Astrocyte (in vitro differentiated cells and primary cell): ENCODE measurements around the gene AK5. TPM values are rescaled to one million over a fixed set of nuclear protein-coding genes. Genes with fewer than 3 reads are reported as not detected.

ENCODE experiments used
- DNase-seq: peaks from one replicate; pipeline ENCODE4 v3.0.0-alpha.2; 2010; ENCODE audit warnings: low read depth
- FAIRE-seq: peaks from 2 replicates; lab custom pipeline; 2011; peaks lifted over from hg19 to GRCh38; lab: Jason Lieb, UNC
- H2AFZ ChIP-seq: 2 replicates; pipeline ENCODE4 v1.6.0; 2012; ENCODE audit warnings: low read depth, low read length, inconsistent platforms
- H3K27ac ChIP-seq: 2 replicates; pipeline ENCODE4 v1.5.1; 2011; ENCODE audit warnings: low read depth, low read length, inconsistent platforms
- H3K27me3 ChIP-seq: 2 replicates; pipeline ENCODE4 v1.6.0; 2011; ENCODE audit warnings: low read length, inconsistent platforms; ENCODE audit not compliant: insufficient read depth
- H3K36me3 ChIP-seq: 2 replicates; pipeline ENCODE4 v1.5.1; 2011; ENCODE audit warnings: low read length, inconsistent platforms; ENCODE audit not compliant: insufficient read depth
- H3K4me1 ChIP-seq: 2 replicates; pipeline ENCODE4 v1.5.1; 2011; ENCODE audit warnings: low read length, inconsistent platforms; ENCODE audit not compliant: insufficient read depth
- H3K4me2 ChIP-seq: 2 replicates; pipeline ENCODE4 v1.6.0; 2012; ENCODE audit warnings: low read length, inconsistent platforms
- H3K4me3 ChIP-seq: 2 replicates; pipeline ENCODE4 v1.5.1; 2011; ENCODE audit warnings: low read depth, mild to moderate bottlenecking, low read length, inconsistent platforms; ENCODE audit not compliant: insufficient read depth
- H3K79me2 ChIP-seq: 2 replicates; pipeline ENCODE4 v1.6.0; 2012; ENCODE audit warnings: mild to moderate bottlenecking, low read length, inconsistent platforms; ENCODE audit not compliant: insufficient read depth
- H3K9ac ChIP-seq: 2 replicates; pipeline ENCODE4 v1.6.0; 2012; ENCODE audit warnings: mild to moderate bottlenecking, low read length, inconsistent platforms
- H3K9me3 ChIP-seq: 2 replicates; pipeline ENCODE4 v1.5.1; 2012; ENCODE audit warnings: low read depth, mild to moderate bottlenecking, low read length, inconsistent platforms; ENCODE audit not compliant: insufficient read depth
- H4K20me1 ChIP-seq: 2 replicates; pipeline ENCODE4 v1.6.0; 2012; ENCODE audit warnings: low read length, inconsistent platforms; ENCODE audit not compliant: insufficient read depth
- H3K27ac Mint-ChIP-seq: one replicate; pipeline ENCODE4 v1.8.0; 2021; ENCODE audit warnings: mild to moderate bottlenecking, mixed read lengths; ENCODE audit not compliant: unreplicated experiment
- H3K27me3 Mint-ChIP-seq: one replicate; pipeline ENCODE4 v1.8.0; 2021; ENCODE audit warnings: low read depth, mixed read lengths; ENCODE audit not compliant: unreplicated experiment
- H3K36me3 Mint-ChIP-seq: one replicate; pipeline ENCODE4 v1.8.0; 2021; ENCODE audit warnings: low read depth, mixed read lengths; ENCODE audit not compliant: unreplicated experiment
- H3K4me1 Mint-ChIP-seq: one replicate; pipeline ENCODE4 v1.8.0; 2021; ENCODE audit warnings: low read depth, mixed read lengths; ENCODE audit not compliant: unreplicated experiment
- H3K4me3 Mint-ChIP-seq: one replicate; pipeline ENCODE4 v1.8.0; 2021; ENCODE audit warnings: mild to moderate bottlenecking, moderate library complexity, mixed read lengths; ENCODE audit not compliant: unreplicated experiment
- H3K9me3 Mint-ChIP-seq: one replicate; pipeline ENCODE4 v1.8.0; 2021; ENCODE audit warnings: mild to moderate bottlenecking, mixed read lengths; ENCODE audit not compliant: unreplicated experiment
- EZH2 ChIP-seq: IDR thresholded peaks from 2 replicates; pipeline ENCODE4 v1.6.1; 2012; ENCODE audit warnings: mild to moderate bottlenecking, low read length, inconsistent platforms; ENCODE audit not compliant: insufficient read depth
- total RNA-seq: library from RNA; stranded (reverse); gene quantifications from 2 replicates; pipeline ENCODE4 v1.2.1, GENCODE V29; 2021
- TF ChIP-seq, protein P1 (sequence below): IDR thresholded peaks from 2 replicates; pipeline ENCODE4 v1.5.1; 2011; ENCODE audit warnings: low read depth, mild to moderate bottlenecking, inconsistent platforms, low read length, moderate library complexity; ENCODE audit not compliant: insufficient read depth

The AK5 gene
- total RNA-seq, 1 donor from 2014 or later = 4.4 TPM

- no peak overlapping the region for H3K4me3 ChIP-seq
- peaks cover 49% of the 10 kb centered on the region for H3K27me3 Mint-ChIP-seq
- H3K27ac Mint-ChIP-seq = no peak overlapping the region
Observed at GRCh38 chr1:77280962-77281361, 857 bp upstream of the AK5 start.

GRCh38 chr1:77282187-77282865, 507 bp downstream of the AK5 start:
- DNase-seq (peak; percentile 21), FAIRE-seq (no peak)
- H3K4me3 Mint-ChIP-seq = peak overlapping the region; percentile 75

More at GRCh38 chr1:77280962-77281361, 857 bp upstream of the AK5 start:
- Histone ChIP-seq H3K4me2 (peak overlapping the region; percentile 99), H4K20me1 (no peaks in the 10 kb centered on the region), H3K27ac (no peak overlapping the region), H2AFZ (no peak overlapping the region), H3K9ac (no peak overlapping the region), H3K79me2 (no peaks in the 10 kb centered on the region), H3K4me1 (no peaks in the 10 kb centered on the region), H3K27me3 (no peaks in the 10 kb centered on the region), H3K9me3 (no peaks in the 10 kb centered on the region), H3K36me3 (no peaks in the 10 kb centered on the region)
- Mint-ChIP-seq H3K4me1 (no peaks in the 10 kb centered on the region), H3K4me3 (peak overlapping the region; percentile 73), H3K9me3 (no peaks in the 10 kb centered on the region), H3K36me3 (no peaks in the 10 kb centered on the region)
- TF ChIP-seq, protein P1, sequence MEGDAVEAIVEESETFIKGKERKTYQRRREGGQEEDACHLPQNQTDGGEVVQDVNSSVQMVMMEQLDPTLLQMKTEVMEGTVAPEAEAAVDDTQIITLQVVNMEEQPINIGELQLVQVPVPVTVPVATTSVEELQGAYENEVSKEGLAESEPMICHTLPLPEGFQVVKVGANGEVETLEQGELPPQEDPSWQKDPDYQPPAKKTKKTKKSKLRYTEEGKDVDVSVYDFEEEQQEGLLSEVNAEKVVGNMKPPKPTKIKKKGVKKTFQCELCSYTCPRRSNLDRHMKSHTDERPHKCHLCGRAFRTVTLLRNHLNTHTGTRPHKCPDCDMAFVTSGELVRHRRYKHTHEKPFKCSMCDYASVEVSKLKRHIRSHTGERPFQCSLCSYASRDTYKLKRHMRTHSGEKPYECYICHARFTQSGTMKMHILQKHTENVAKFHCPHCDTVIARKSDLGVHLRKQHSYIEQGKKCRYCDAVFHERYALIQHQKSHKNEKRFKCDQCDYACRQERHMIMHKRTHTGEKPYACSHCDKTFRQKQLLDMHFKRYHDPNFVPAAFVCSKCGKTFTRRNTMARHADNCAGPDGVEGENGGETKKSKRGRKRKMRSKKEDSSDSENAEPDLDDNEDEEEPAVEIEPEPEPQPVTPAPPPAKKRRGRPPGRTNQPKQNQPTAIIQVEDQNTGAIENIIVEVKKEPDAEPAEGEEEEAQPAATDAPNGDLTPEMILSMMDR = no peak
- no peak for TF ChIP-seq EZH2
- FAIRE-seq (no peak), DNase-seq (no peak)

More at GRCh38 chr1:77282187-77282865, 507 bp downstream of the AK5 start:
- H4K20me1 ChIP-seq = no peaks in the 10 kb centered on the region
- peak overlapping the region; percentile 72 for H3K4me3 ChIP-seq
- peak overlapping the region; percentile 99 for H3K4me2 ChIP-seq
- peaks cover 51% of the 10 kb centered on the region for H3K27me3 Mint-ChIP-seq
- peak overlapping the region; percentile 94 for H2AFZ ChIP-seq
- H3K9ac ChIP-seq = peak overlapping the region; percentile 72
- H3K4me1 ChIP-seq = no peaks in the 10 kb centered on the region
- H3K27ac Mint-ChIP-seq = no peak overlapping the region
- H3K9me3 ChIP-seq = no peaks in the 10 kb centered on the region
- H3K27ac ChIP-seq = no peak overlapping the region
- H3K36me3 ChIP-seq = no peaks in the 10 kb centered on the region
- H3K4me1 Mint-ChIP-seq = no peaks in the 10 kb centered on the region
- TF ChIP-seq EZH2 = no peak
- TF ChIP-seq, protein P1 = no peak
- H3K79me2 ChIP-seq = no peaks in the 10 kb centered on the region
- H3K36me3 Mint-ChIP-seq = no peaks in the 10 kb centered on the region
- H3K27me3 ChIP-seq = no peaks in the 10 kb centered on the region
- no peaks in the 10 kb centered on the region for H3K9me3 Mint-ChIP-seq
